Activated CD4-positive, alpha-beta T cell treated with anti-CD3 and anti-CD28 coated beads, Interleukin-2, amount 10 ng/mL, durations not matched to agents 7 days and 5 days (primary cell): ENCODE measurements around the gene RSAD1. TPM values are rescaled to one million over a fixed set of nuclear protein-coding genes. Genes with fewer than 3 reads are reported as not detected.

ENCODE experiments used
- CTCF ChIA-PET: fragments of 350-600 bp; sonication (Branson Sonifier 250); formaldehyde crosslinking; loops from one replicate; lab custom pipeline; 2021; ENCODE audit warnings: antibody characterized with exemption; lab: Charles Lee
- POLR2A ChIA-PET: fragments of 350-600 bp; sonication (Branson Sonifier 250); formaldehyde crosslinking; loops from one replicate; lab custom pipeline; 2021; ENCODE audit warnings: antibody characterized with exemption; lab: Charles Lee
- DNase-seq: peaks from one replicate; pipeline ENCODE4 v3.0.0-alpha.2; 2020
- H3K27ac Mint-ChIP-seq: one replicate; pipeline ENCODE4 v1.8.0; 2021; ENCODE audit warnings: mild to moderate bottlenecking, moderate library complexity, mixed read lengths
- H3K27me3 Mint-ChIP-seq: one replicate; pipeline ENCODE4 v1.8.0; 2021; ENCODE audit warnings: mixed read lengths
- H3K36me3 Mint-ChIP-seq: one replicate; pipeline ENCODE4 v1.8.0; 2021; ENCODE audit warnings: low read depth, mixed read lengths
- H3K4me1 Mint-ChIP-seq: one replicate; pipeline ENCODE4 v1.8.0; 2021; ENCODE audit warnings: mixed read lengths
- H3K4me3 Mint-ChIP-seq: one replicate; pipeline ENCODE4 v1.8.0; 2021; ENCODE audit warnings: mild to moderate bottlenecking, moderate library complexity, mixed read lengths
- H3K9me3 Mint-ChIP-seq: one replicate; pipeline ENCODE4 v1.8.0; 2021; ENCODE audit warnings: mixed read lengths
- total RNA-seq, 2 experiments: library from RNA; stranded (reverse); gene quantifications; one replicate each; pipeline ENCODE4 v1.2.3, GENCODE V29; 2021

Gene RSAD1
- total RNA-seq, 2 experiments from 2014 or later, result 22.5 to 25.1 TPM

GRCh38 chr17:50520483-50520882, 41.8 kb downstream of the RSAD1 start:
- DNase-seq, result no peak
- H3K27ac Mint-ChIP-seq, result no peak overlapping the region
- no peaks in the 10 kb centered on the region for H3K36me3 Mint-ChIP-seq
- POLR2A ChIA-PET, result no interaction called here
- H3K4me3 Mint-ChIP-seq, result no peak overlapping the region
- CTCF ChIA-PET, result interaction anchor here (0.6 to 1.7 kb wide), 3 partner anchors 9 to 44 kb away, joined by 3 to 5 read pairs (median 5); partner anchors contain the start of gene RSAD1
- H3K4me1 Mint-ChIP-seq, result peaks cover 12% of the 10 kb centered on the region
- no peaks in the 10 kb centered on the region for H3K27me3 Mint-ChIP-seq
- H3K9me3 Mint-ChIP-seq, result no peaks in the 10 kb centered on the region

DNA sequence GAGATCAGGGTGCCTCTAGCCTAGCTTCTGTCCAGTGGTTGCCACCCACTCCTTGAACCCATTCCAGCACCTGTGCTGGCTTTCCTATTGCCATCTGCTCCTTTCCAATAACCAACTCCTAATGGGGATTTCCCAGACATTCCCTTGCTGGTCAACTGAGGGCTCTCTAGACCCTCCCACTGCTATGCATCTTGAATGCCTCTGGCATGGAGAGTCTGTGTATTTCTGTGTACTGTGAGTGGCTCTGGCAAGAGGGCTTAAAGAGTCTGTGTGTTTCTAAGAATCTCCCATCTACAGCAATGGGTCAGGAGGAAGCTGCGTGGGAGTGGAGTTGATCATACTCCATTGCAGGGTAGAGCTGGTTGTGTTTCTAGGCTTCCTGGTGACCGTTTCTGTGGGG, 42.9 kb downstream of the RSAD1 start:
- Mint-ChIP-seq H3K27ac (no peak overlapping the region), H3K4me1 (peaks cover 12% of the 10 kb centered on the region), H3K4me3 (no peak overlapping the region), H3K9me3 (no peaks in the 10 kb centered on the region), H3K27me3 (no peaks in the 10 kb centered on the region), H3K36me3 (no peaks in the 10 kb centered on the region)
- no peak for DNase-seq
- POLR2A ChIA-PET, result no interaction called here
- CTCF ChIA-PET, result interaction anchor here (0.8 to 2.1 kb wide), 4 partner anchors 10 to 124 kb away, joined by 3 to 5 read pairs (median 4); partner anchors contain the start of genes LRRC59 and RSAD1

DNA sequence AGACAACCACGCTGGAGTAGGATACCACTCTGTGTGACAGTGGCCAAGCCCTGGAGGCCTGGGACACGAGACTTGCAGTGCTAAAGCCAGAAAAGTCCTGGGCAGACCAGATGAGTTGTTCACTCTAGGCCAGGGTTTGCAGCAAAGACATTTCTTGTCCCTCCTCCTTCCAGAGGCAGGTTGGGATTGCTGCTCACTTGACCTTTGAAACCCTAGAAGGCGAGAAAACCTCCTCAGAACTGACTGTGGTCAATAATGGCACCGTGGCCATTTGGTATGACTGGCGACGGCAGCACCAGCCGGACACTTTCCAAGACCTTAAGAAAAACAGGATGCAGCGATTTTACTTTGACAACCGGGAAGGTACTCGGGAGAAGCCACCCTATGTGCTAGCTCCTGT, 44.1 kb downstream of the RSAD1 start:
- Mint-ChIP-seq H3K27me3 (no peaks in the 10 kb centered on the region), H3K27ac (no peak overlapping the region), H3K36me3 (no peaks in the 10 kb centered on the region), H3K4me3 (no peak overlapping the region), H3K4me1 (no peaks in the 10 kb centered on the region), H3K9me3 (no peaks in the 10 kb centered on the region)
- DNase-seq, result no peak
- POLR2A ChIA-PET, result no interaction called here
- CTCF ChIA-PET, result interaction anchor here (1.0 to 2.1 kb wide), 2 partner anchors 9 to 22 kb away, joined by 3 to 4 read pairs; no protein-coding TSS in a partner anchor

DNA sequence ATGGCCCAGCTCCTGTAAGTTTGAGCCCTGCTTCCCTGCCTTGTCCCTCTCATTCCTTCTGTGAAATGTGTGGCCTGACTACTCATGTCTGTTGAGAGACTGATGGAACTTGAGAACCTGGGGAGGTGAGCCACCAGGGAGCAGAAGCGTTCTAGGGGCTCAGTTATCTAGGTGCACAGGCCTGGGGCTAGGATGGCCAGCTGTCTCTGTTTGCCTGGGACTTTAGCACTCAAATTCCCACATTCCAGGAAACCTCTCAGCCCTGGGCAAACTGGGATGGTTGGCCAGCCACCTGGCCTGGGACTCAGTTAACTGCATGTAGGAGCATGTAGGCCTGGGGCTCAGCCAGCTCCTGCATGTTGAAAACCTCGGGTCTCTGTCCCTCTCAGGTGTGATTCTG, 44.5 kb downstream of the RSAD1 start:
- H3K27me3 Mint-ChIP-seq, result no peaks in the 10 kb centered on the region
- ChIA-PET POLR2A (no interaction called here), CTCF (interaction anchor here (1.0 kb wide), 1 partner anchor 22 kb away, joined by 3 read pairs; no protein-coding TSS in a partner anchor)
- no peaks in the 10 kb centered on the region for H3K4me1 Mint-ChIP-seq
- H3K9me3 Mint-ChIP-seq, result no peaks in the 10 kb centered on the region
- H3K4me3 Mint-ChIP-seq, result no peak overlapping the region
- H3K27ac Mint-ChIP-seq, result no peak overlapping the region
- H3K36me3 Mint-ChIP-seq, result no peaks in the 10 kb centered on the region
- no peak for DNase-seq

GRCh38 chr17:50524838-50525237, 46.2 kb downstream of the RSAD1 start:
- DNase-seq, result no peak
- Mint-ChIP-seq H3K4me3 (no peak overlapping the region), H3K4me1 (no peaks in the 10 kb centered on the region), H3K9me3 (no peaks in the 10 kb centered on the region), H3K36me3 (no peaks in the 10 kb centered on the region), H3K27me3 (peaks cover 7% of the 10 kb centered on the region), H3K27ac (no peak overlapping the region)
- ChIA-PET POLR2A (no interaction called here), CTCF (interaction anchor here (0.6 to 1.6 kb wide), 5 partner anchors 8 to 746 kb away, joined by 3 to 5 read pairs (median 4); no protein-coding TSS in a partner anchor)

DNA sequence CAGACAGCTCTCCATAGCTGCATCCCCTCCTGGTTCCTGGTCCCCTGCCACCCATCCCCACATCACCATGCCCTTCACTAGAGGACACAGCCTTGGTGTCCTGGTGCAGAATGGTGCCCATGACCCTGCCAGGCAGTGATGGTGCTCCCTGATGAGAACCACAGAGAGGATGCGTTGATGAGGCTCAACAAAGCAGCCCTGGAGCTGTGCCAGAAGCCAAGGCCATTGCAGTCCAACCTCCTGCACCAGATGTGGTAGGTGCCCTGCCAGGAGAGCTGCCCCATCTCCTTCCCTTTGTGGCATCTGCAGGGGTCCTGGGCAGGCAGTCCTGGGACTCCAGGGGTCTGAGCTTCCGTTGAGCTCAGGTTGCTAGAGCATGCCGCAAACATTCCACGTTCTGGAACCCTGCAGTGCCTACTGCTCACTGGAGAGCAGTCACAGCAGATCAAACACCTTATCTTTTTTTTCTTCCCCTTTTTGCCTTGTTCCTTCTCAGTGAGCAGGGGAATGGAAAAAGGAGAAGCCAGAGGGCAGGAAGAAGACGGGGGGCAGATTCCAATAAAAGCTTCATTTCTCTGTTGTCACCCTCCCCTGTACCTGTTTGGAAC, 48.6 kb downstream of the RSAD1 start:
- CTCF ChIA-PET, result interaction anchor here (1.1 to 2.3 kb wide), 4 partner anchors 9 to 44 kb away, joined by 3 to 6 read pairs (median 4); no protein-coding TSS in a partner anchor
- DNase-seq, result no peak
- H3K9me3 Mint-ChIP-seq, result no peaks in the 10 kb centered on the region
- no peak overlapping the region for H3K4me3 Mint-ChIP-seq
- no peaks in the 10 kb centered on the region for H3K36me3 Mint-ChIP-seq
- no peaks in the 10 kb centered on the region for H3K4me1 Mint-ChIP-seq
- peaks cover 25% of the 10 kb centered on the region for H3K27me3 Mint-ChIP-seq
- no peak overlapping the region for H3K27ac Mint-ChIP-seq
- POLR2A ChIA-PET, result no interaction called here

GRCh38 chr17:50527949-50528474, 49.4 kb downstream of the RSAD1 start:
- peaks cover 29% of the 10 kb centered on the region for H3K27me3 Mint-ChIP-seq
- H3K36me3 Mint-ChIP-seq, result no peaks in the 10 kb centered on the region
- CTCF ChIA-PET, result interaction anchor here (1.0 to 2.3 kb wide), 4 partner anchors 10 to 24 kb away, joined by 4 to 6 read pairs (median 4); no protein-coding TSS in a partner anchor
- H3K4me1 Mint-ChIP-seq, result no peaks in the 10 kb centered on the region
- DNase-seq, result no peak
- H3K9me3 Mint-ChIP-seq, result no peaks in the 10 kb centered on the region
- no peak overlapping the region for H3K4me3 Mint-ChIP-seq
- POLR2A ChIA-PET, result no interaction called here
- no peak overlapping the region for H3K27ac Mint-ChIP-seq

- ChIA-PET CTCF (interaction anchor here (1.3 kb wide), 1 partner anchor 11 kb away, joined by 3 read pairs; no protein-coding TSS in a partner anchor), POLR2A (no interaction called here)
- H3K9me3 Mint-ChIP-seq, result no peaks in the 10 kb centered on the region
- no peaks in the 10 kb centered on the region for H3K36me3 Mint-ChIP-seq
- H3K27ac Mint-ChIP-seq, result no peak overlapping the region
- peaks cover 47% of the 10 kb centered on the region for H3K27me3 Mint-ChIP-seq
- H3K4me3 Mint-ChIP-seq, result no peak overlapping the region
- H3K4me1 Mint-ChIP-seq, result peaks cover 4% of the 10 kb centered on the region
- DNase-seq, result no peak
These were observed 51.2 kb downstream of the RSAD1 start for GRCh38 chr17:50529849-50530248.

GRCh38 chr17:50531428-50532025, 52.9 kb downstream of the RSAD1 start:
- Mint-ChIP-seq H3K9me3 (no peaks in the 10 kb centered on the region), H3K27me3 (peaks cover 54% of the 10 kb centered on the region), H3K27ac (no peak overlapping the region), H3K36me3 (no peaks in the 10 kb centered on the region), H3K4me3 (no peak overlapping the region), H3K4me1 (peaks cover 4% of the 10 kb centered on the region)
- no peak for DNase-seq
- POLR2A ChIA-PET, result interaction anchor here (0.6 kb wide), 1 partner anchor 135 kb away, joined by 4 read pairs; no protein-coding TSS in a partner anchor
- CTCF ChIA-PET, result interaction anchor here (0.6 to 3.8 kb wide), 5 partner anchors 10 to 819 kb away, joined by 3 to 18 read pairs (median 4); no protein-coding TSS in a partner anchor

DNA sequence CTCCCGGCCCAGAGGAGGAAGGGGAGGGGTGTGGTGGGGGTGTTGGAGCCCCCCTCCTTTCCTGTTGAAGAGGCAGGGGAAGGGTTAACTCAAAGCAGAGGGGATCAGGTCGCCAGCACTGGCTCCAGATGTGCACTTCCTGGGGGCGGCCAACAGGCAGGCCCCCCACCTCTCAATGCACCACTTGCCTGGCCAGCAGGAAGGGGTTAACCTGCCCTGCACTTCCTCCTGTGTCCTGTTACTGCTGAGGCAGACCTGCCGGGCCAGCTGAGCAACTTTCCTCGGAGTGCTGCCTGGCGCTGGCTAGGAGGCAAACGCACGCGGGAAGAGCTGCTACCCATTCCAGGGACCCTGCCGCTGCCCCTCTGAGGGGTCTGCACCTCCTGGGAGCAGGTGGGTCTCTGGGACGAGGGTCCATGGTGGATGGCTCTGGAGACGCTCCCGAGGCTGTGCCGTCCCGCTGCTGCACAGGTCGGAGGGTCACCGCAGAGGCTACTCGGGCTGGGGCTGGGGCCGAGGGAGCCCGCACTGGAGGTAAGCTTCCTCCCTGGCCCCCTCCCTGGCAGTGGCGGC, 53.9 kb downstream of the RSAD1 start, which contains the start of gene EPN3:
TSS of gene EPN3 (plus strand) at position 284 of the 573 bp plus-strand sequence. CDS start 3,822 bp downstream, outside the sequence.
- POLR2A ChIA-PET, result no interaction called here
- CTCF ChIA-PET, result interaction anchor here (0.7 to 3.8 kb wide), 4 partner anchors 8 to 23 kb away, joined by 3 to 18 read pairs (median 4); no protein-coding TSS in a partner anchor
- no peak within 1 kb of the TSS for H3K4me3 Mint-ChIP-seq

GRCh38 chr17:50533185-50533584, 54.5 kb downstream of the RSAD1 start:
- Mint-ChIP-seq H3K36me3 (no peaks in the 10 kb centered on the region), H3K27me3 (peaks cover 54% of the 10 kb centered on the region), H3K4me1 (peaks cover 4% of the 10 kb centered on the region), H3K27ac (no peak overlapping the region), H3K4me3 (no peak overlapping the region), H3K9me3 (no peaks in the 10 kb centered on the region)
- CTCF ChIA-PET, result interaction anchor here (0.5 to 3.8 kb wide), 4 partner anchors 9 to 90 kb away, joined by 3 to 18 read pairs (median 4); no protein-coding TSS in a partner anchor
- no peak for DNase-seq
- POLR2A ChIA-PET, result no interaction called here

More for the DNA sequence above, 53.9 kb downstream of the RSAD1 start, which contains the start of gene EPN3:
- Mint-ChIP-seq H3K27ac (no peak within 1 kb of the TSS), H3K27me3 (peaks cover 54% of the 10 kb centered on the region), H3K36me3 (no peaks in the 10 kb centered on the region), H3K9me3 (no peaks in the 10 kb centered on the region), H3K4me1 (peaks cover 4% of the 10 kb centered on the region)
- no peak for DNase-seq

- ChIA-PET CTCF (interaction anchor here (0.5 to 3.8 kb wide), 5 partner anchors 8 to 502 kb away, joined by 3 to 18 read pairs (median 4); no protein-coding TSS in a partner anchor), POLR2A (no interaction called here)
- H3K4me3 Mint-ChIP-seq, result no peak overlapping the region
- peaks cover 4% of the 10 kb centered on the region for H3K4me1 Mint-ChIP-seq
- no peak overlapping the region for H3K27ac Mint-ChIP-seq
- H3K9me3 Mint-ChIP-seq, result no peaks in the 10 kb centered on the region
- DNase-seq, result no peak
- peaks cover 50% of the 10 kb centered on the region for H3K27me3 Mint-ChIP-seq
- no peaks in the 10 kb centered on the region for H3K36me3 Mint-ChIP-seq
These were observed 55.1 kb downstream of the RSAD1 start for GRCh38 chr17:50533720-50534148.
